ENCODE measurements around the gene OR8B4. TPM values are rescaled to one million over a fixed set of nuclear protein-coding genes. Genes with fewer than 3 reads are reported as not detected.
"Not testable (repeated sequence)": the region's sequence is repeated elsewhere in the genome, so short reads cannot be mapped to it uniquely, and the experiment has no call there.

OR8B4 gene
- total and polyA plus RNA-seq, 8 donors = not detected

DNA sequence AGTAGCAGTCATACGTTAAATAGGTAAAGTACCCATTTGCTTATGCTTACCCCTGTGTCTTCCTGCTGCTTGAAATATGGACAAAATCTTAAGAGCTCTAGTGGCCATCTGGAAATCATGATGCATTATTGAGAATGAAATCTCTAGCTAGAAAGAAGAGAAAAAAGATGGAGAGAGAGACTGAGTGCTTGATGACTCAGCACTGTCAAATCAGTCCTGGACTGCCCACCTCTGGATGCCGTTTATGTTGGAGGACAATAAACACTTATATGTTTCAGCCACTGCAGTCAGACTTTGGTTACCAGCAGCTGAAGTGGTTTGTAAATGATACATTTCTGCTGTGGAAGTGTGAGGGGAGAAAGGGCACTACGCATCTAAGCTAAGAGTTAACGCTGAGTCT, 3.6 kb downstream of the OR8B4 start:
- Histone ChIP-seq H3K36me3 (no peaks in the 10 kb centered on the region), H3K4me1 (no peaks in the 10 kb centered on the region), H3K9me3 (no peaks in the 10 kb centered on the region), H3K27ac (no peak overlapping the region), H3K4me3 (no peak overlapping the region), H3K27me3 (peaks cover 0 to 4% of the 10 kb centered on the region in 2 donors)
- TF ChIP-seq CTCF (IDR thresholded peaks at IDR 0.05) = no peak
- intact Hi-C loops (cut with DNase I) = no loop called here
- no peak for ATAC-seq
- DNase-seq = no peak

DNA sequence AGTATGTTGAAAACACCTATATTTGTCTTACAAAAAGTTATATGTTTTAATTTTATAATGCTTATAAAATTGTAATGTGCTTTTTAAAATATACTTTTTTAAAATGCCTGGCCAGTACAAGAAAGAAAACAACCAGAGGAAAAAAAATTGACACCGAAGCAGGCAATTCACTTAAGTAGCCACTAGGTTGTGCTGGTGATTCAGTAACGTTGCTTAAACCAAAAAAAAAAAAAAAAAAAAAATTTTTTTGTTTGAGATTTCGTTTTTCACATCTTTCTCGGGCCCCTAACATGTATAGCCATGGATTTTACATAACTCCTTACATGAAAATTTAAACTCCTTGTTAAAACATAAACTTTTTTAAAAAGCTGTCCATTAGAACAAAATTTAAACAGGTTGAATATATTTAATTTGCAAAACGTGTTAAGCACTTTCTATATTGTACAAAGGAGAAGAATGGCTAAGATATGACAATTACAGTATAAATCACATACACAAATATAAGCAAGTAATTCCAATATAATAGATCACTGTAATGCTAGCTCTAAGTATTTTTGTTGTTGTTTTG, 9.2 kb downstream of the OR8B4 start:
- no peak overlapping the region for H3K27ac ChIP-seq
- TF ChIP-seq CTCF (IDR thresholded peaks at IDR 0.05) = peak; percentile 55 to 72
- intact Hi-C loops (cut with DNase I) = no loop called here
- ATAC-seq (peak; percentile 55), DNase-seq (peak in 2 of 4 donors; percentile 8 to 41)
- peaks cover 0 to 4% of the 10 kb centered on the region in 2 donors for H3K27me3 ChIP-seq
- H3K36me3 ChIP-seq = no peaks in the 10 kb centered on the region
- H3K4me3 ChIP-seq = no peak overlapping the region
- no peaks in the 10 kb centered on the region for H3K4me1 ChIP-seq
- no peaks in the 10 kb centered on the region for H3K9me3 ChIP-seq

DNA sequence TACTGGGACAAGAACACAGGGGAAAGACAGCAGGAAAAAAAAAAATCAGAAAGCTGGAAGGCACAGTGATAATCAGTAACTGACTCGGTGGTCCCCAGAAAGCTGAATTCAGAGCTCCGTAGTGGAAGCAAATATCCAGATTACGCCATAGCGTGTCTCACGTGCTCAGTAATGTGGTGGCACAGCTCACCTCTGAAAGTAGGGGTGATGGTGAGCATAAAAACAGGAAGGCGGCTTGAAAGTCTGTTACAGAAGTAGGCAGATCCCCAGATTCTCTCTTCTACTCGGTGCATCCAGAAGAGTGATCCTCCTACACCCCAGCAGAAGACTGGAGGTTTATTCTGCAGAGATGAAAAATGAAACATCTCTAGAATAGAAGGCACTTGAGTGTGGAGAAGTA, 14.8 kb downstream of the OR8B4 start:
- Histone ChIP-seq H3K9me3 (no peaks in the 10 kb centered on the region), H3K27ac (no peak overlapping the region), H3K36me3 (no peaks in the 10 kb centered on the region), H3K4me1 (no peaks in the 10 kb centered on the region), H3K4me3 (no peak overlapping the region), H3K27me3 (peaks cover 0 to 9% of the 10 kb centered on the region in 2 donors)
- no peak for TF ChIP-seq CTCF (IDR thresholded peaks at IDR 0.05)
- DNase-seq (no peak), ATAC-seq (no peak)
- intact Hi-C loops (cut with DNase I) = no loop called here

DNA sequence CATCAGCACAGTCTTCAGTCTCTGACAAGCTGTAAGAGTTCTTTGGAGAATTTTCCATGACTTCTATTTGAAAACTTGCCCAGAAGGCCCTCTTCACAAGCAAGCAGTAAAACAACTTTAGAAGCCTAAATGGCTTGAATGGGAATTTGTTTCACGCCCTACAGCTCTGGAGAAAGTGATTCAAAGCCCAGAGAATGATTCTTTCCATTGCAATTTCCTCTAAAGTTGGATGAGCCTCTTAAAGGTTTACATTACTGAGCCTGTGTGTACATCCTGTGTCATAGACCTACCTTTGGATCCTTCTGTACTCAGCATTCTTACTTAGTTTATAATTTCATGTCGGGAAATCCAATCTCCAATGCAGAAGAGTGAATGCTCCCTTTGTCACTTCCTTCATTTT, 19.1 kb downstream of the OR8B4 start:
- no peaks in the 10 kb centered on the region for H3K9me3 ChIP-seq
- DNase-seq = no peak

DNA sequence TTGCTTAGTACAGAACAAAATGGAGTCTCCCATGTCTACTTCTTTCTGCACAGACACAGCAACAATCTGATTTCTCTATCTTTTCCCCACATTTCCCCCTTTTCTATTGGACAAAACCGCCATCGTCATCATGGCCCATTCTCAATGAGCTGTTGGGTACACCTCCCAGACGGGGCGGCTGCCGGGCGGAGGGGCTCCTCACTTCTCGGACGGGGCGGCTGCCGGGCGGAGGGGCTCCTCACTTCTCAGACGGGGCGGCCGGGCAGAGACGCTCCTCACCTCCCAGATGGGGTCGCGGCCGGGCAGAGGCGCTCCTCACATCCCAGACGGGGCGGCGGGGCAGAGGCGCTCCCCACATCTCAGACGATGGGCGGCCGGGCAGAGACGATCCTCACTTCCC, 21.5 kb downstream of the OR8B4 start:
- H3K4me1 ChIP-seq; H3K27ac ChIP-seq; intact Hi-C loops (cut with DNase I); ATAC-seq; H3K36me3 ChIP-seq; H3K27me3 ChIP-seq; H3K9me3 ChIP-seq; H3K4me3 ChIP-seq: not testable (repeated sequence)
- DNase-seq = peak in 1 of 4 donors; percentile 19

More for the DNA sequence above, 19.1 kb downstream of the OR8B4 start:
- Histone ChIP-seq H3K27me3 (peaks cover 0 to 9% of the 10 kb centered on the region in 2 donors), H3K36me3 (no peaks in the 10 kb centered on the region), H3K4me1 (no peaks in the 10 kb centered on the region), H3K4me3 (no peak overlapping the region), H3K27ac (no peak overlapping the region)
- no peak for ATAC-seq
- TF ChIP-seq CTCF (IDR thresholded peaks at IDR 0.05) = no peak
- intact Hi-C loops (cut with DNase I) = no loop called here

- Histone ChIP-seq H3K27ac (no peak overlapping the region), H3K4me1 (no peaks in the 10 kb centered on the region), H3K27me3 (no peaks in the 10 kb centered on the region), H3K36me3 (no peaks in the 10 kb centered on the region), H3K9me3 (no peaks in the 10 kb centered on the region), H3K4me3 (no peak overlapping the region)
- peak in 3 of 4 donors; percentile 10 to 51 (median 49) for DNase-seq
- intact Hi-C loops (cut with DNase I) = no loop called here
- TF ChIP-seq CTCF (IDR thresholded peaks at IDR 0.05) = peak; percentile 72 to 78
- ATAC-seq = peak; percentile 96
These were observed 22.2 kb downstream of the OR8B4 start for GRCh38 chr11:124402326-124402922.

Measured in left lung (tissue), 10 donors.